ENCODE data around the gene SLC49A3. TPM values are rescaled to one million over a fixed set of nuclear protein-coding genes. Genes with fewer than 3 reads are reported as not detected.

SLC49A3 gene
- polyA plus RNA-seq, 3 donors = 3.7 to 6.3 (median 3.8) TPM

GRCh38 chr4:661231-661630, 27.7 kb downstream of the SLC49A3 start:
- DNase-seq (ENCODE audit: extremely low read depth in 1 of 11, low read depth in 9 of 11, low spot score in 4 of 11) = no peak

GRCh38 chr4:660401-660800, 28.6 kb downstream of the SLC49A3 start:
- DNase-seq (ENCODE audit: extremely low read depth in 1 of 11, low read depth in 9 of 11, low spot score in 4 of 11) = no peak

DNA sequence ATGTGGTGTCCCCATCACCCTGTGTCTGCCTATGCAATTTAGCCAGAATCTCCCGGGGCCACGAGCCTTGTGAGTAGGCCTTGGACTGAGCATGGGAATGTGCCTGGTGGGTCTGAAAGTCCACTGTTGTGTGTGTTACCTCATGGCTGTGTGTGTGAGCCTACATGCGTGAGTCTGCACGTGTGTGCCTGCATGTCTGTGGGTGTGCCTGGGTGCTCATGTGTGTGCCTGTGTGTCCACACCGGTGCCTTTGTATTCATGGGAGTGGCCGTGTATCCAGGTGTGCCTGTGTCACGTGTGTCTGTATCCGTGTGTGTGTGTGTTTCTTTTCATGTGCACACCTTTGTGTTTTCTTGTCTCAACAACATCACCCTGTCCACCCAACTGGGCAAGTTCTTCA, 29.1 kb downstream of the SLC49A3 start:
- no peak for DNase-seq (ENCODE audit: extremely low read depth in 1 of 11, low read depth in 9 of 11, low spot score in 4 of 11)

DNA sequence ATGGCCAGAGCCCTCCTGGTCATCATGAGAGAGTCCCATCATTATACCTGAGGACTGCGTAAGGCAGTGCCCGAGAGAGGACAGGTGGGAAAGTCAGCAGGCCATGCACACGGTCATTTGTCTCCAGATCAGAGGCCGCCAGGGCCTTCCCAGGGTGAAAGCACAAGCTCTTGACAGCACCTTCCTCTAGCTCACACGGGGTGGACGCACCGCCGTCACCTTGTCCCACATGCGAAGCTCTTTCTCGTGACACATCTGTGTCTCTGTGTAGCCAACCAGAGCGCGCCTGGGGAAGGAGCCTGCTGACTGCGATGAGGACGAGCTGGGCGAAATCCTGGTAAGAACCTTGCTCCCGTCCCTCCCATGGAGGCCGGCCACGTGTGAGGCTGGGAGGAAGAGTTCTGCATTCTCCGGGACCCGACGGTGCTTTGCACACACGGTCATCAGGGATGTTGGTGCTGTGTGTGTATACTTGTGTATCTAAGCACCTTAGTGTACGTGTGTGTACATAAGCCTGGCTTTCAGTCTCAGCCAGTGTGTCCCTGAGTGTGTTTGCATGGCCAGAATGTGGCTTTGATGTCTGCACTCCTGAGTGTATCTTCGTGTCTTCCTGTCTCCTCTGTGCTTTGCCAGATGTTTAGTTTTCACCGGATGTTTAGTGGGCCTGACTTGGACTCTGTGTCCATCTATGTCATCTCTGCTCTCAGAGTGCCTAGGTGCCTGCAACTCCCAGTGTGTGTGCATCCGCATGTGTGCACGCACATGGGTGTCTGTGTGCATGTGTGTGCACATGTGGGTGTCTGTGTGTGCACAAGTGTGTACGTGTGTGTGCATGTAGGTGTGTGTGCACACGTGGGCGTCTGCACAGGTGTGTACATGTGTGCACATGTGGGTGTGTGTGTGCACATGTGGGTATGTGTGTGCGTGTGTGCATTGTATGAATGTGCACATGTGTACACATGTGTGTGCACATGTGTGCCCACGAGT, 30.0 kb downstream of the SLC49A3 start:
- DNase-seq (ENCODE audit: extremely low read depth in 1 of 11, low read depth in 9 of 11, low spot score in 4 of 11) = no peak

DNA sequence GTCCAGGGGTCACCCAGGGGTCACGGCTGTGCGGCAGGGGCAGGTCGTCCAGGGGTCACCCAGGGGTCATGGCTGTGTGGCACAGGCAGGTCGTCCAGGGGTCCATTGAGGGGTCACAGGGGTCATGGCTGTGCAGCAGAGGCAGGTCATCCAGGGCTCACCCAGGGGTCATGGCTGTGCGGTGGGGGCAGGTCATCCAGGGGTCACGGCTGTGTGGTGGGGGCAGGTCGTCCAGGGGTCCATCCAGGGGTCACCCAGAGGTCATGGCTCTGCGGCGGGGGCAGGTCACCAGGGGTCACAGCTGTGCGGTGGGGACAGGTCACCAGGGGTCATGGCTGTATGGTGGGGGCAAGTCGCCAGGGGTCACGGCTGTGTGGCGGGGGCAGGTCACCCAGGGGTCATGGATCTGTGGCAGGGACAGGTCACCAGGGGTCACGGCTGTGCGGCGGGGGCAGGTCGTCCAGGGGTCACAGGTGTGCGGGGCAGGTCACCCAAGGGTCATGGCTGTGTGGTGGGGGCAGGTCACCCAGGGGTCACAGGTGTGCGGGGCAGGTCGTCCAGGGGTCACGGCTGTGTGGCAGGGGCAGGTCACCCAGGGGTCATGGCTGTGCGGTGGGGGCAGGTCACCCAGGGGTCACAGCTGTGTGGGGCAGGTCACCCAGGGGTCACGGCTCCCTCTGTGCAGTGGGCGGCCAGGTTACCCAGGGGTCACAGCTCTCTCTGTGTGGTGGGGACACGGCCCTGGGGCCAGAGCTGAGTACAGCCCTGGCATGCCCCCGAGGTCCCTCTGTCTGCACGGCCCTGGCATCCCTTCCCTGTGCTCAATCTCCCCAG, 30.9 kb downstream of the SLC49A3 start:
- DNase-seq (ENCODE audit: extremely low read depth in 1 of 11, low read depth in 9 of 11, low spot score in 4 of 11) = no peak

GRCh38 chr4:657338-657833, 31.6 kb downstream of the SLC49A3 start:
- DNase-seq (ENCODE audit: extremely low read depth in 1 of 11, low read depth in 9 of 11, low spot score in 4 of 11) = no peak

DNA sequence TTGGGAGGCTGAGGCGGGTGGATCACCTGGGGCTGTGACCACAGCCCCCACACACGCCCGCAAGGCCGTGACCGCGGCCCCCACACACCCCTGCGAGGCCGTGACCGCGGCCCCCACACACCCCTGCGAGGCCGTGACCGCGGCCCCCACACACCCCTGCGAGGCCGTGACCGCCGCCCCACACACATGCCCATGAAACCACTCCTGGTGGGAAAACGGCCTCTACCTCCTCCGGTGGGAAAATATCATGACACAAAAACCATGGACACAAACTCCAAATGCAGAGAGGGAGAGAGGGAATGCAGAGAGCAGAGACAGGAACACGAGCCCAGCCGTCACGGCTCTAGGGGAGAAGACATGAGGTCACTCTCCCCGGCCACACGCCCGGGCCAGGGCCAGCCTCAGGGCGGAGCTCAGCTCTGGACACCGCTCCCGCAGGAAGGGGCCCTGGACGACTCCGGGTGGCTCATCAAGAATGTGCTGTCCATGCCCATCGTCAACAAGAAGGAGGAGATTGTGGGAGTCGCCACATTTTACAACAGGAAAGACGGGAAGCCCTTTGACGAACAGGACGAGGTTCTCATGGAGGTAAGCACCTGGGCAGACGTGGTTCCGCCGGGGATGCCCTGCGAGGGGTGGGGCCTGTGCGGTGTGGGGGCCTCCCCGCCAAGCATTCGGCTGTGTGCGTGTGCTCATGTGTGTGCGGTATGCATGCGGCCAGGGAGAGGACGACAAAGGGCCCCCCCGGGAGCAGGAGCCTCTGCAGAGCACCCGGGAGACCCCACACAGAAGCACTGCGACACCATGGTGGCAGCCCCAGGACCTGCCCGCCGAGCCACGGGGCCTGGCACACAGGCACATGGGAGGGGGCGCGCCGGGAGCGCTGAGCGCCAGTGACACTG, 32.3 kb downstream of the SLC49A3 start:
- no peak for DNase-seq (ENCODE audit: extremely low read depth in 1 of 11, low read depth in 9 of 11, low spot score in 4 of 11)

DNA sequence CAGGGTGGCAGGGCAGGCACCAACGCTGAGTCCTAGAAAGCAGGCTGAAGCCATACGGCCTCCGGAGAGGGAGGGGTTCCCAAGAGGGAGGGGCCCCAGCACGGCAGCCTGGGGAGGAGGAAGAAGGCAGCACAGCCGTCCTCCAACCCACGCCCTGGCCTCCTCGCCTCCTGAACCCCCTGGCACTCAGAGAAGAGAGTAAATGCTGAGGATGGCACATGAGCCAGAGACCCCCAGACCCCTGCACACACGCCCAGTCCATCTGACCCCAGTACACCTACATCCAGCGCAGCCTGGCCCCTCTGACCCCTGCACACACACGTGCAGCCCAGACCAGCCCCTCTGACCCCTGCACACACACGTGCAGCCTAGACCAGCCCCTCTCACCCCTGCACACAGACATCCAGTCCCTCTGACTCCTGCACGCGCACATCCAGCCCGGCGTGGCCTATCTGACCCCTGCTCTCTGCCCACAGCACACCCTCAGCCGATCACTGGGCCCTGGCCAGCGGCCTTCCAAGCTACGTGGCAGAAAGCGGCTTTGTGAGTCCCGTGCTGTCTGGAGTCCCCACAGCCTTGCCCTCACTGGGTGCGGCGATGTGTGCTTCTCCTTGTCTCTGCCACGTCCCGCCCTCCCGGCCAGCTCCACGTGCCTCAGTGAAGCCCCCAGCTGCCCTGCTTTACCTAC, 33.3 kb downstream of the SLC49A3 start:
- DNase-seq (ENCODE audit: extremely low read depth in 1 of 11, low read depth in 9 of 11, low spot score in 4 of 11) = no peak

GRCh38 chr4:654871-655463, 34.0 kb downstream of the SLC49A3 start:
- no peak for DNase-seq (ENCODE audit: extremely low read depth in 1 of 11, low read depth in 9 of 11, low spot score in 4 of 11)

DNA sequence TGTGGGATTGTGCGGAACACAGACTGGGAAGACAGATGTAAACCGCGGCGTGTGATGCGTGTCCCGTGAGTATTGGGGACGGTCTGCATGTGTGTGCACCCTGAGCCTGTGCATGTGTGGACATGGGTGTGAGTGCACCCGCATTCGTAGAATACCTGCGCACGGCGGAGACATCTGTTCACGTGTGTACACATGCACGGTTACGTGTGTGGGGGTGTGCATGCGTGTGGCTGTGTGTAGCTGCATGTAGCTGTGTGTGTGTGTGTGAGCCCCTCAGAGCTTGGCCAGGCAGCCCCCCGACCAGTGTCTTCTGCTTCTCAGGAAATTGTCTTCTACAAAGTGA, 34.5 kb downstream of the SLC49A3 start:
- no peak for DNase-seq (ENCODE audit: extremely low read depth in 1 of 11, low read depth in 9 of 11, low spot score in 4 of 11)

DNA sequence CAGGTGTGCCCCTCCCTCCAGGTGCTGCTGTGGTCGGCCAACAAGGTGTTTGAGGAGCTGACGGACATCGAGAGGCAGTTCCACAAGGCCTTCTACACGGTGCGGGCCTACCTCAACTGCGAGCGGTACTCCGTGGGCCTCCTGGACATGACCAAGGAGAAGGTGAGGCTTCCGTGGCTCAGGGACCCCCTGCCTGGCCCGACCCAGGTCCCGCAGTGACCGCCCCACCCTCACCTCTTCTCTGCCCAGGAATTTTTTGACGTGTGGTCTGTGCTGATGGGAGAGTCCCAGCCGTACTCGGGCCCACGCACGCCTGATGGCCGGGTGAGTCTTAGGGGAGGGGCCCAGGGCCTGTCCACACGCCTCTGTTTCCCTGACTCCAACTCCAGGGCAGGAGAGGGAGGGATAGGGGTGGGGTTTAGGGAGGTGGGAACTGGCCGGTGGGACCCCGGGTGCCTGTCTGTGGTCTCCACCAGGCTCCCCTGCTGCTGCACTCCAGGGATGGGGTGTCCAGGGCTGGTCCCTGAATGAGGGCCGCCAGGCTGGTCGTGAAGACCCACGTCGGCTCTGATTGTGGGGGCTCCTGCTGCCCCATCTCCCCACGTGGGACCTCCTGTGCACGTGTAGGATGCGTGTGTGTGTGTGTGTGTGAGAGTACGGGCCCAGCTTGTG, 35.0 kb downstream of the SLC49A3 start:
- no peak for DNase-seq (ENCODE audit: extremely low read depth in 1 of 11, low read depth in 9 of 11, low spot score in 4 of 11)

GRCh38 chr4:653080-653821, 35.7 kb downstream of the SLC49A3 start:
- DNase-seq (ENCODE audit: extremely low read depth in 1 of 11, low read depth in 9 of 11, low spot score in 4 of 11) = no peak

DNA sequence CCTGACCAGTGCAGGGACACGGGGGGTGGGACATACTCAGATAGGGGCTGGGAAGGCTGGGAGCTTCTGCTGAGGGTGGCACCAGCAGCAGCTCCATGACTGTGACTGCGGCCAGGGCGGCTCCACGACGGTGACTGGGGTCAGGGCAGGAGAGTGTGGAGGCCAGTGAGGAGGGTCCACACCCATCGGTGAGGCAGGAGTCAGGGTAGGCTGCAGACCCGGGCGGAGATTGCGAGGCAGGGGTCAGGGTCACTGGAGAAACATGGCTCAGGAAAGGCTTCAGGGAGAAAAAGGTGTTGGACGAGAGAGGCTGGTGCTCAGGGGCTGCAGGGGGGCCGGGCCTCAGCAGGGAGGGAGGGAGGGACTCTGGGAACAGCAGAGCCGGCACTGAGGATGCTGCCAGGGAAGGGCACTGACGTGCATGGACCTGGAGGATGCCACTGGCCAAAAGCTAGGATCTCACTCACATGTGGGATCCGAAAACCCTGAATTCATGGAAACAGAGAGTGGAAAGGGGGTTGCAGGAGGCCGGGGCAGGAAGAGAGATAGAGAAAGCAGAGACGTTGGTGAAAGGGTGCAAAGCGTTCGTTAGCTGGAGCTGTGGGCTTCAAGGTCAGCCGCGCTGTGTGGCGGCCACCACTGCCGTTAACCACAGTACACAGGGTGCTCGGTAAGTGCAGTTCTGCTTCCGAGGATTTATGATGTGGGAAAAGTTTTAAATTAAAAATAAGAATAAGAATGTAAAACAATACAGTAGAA, 36.9 kb downstream of the SLC49A3 start:
- DNase-seq (ENCODE audit: extremely low read depth in 1 of 11, low read depth in 9 of 11, low spot score in 4 of 11) = no peak

DNA sequence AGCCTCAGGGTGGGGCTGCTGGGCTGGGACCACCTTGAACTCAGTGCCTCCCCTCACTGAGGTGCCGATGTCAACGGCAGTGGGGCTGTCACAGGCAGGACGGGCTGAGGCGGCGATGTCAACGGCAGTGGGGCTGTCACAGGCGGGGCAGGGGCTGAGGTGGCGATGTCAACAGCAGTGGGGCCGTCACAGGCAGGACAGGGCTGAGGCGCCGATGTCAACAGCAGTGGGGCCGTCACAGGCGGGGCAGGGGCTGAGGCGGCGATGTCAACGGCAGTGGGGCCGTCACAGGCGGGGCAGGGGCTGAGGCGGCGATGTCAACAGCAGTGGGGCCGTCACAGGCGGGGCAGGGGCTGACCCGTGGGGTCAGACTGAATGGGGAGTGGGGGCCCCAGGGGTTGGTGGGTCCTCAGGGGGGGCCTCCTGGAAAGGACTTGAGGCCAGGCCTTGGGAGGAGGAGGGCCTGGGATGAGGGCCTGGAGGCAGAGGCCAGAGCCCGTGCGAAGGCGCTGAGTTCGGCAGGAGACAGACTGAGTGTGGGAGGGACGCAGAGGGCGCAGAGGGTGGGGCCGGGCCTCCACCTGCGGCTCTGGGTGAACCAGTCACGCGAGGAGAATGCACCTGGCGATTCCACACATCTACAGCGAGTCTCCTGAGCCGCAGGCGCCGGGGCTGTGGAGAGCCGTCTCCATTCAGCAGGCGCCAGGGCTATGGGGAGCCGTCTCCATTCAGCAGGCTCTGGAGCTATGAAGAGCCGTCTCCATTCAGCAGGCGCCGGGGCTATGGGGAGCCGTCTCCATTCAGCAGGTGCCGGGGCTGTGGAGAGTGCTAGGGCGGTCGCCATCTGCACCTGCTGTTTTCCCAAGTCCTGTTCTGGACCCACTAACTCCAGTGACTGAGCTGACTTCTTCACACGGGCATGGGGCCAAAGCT, 37.7 kb downstream of the SLC49A3 start:
- DNase-seq (ENCODE audit: extremely low read depth in 1 of 11, low read depth in 9 of 11, low spot score in 4 of 11) = no peak

DNA sequence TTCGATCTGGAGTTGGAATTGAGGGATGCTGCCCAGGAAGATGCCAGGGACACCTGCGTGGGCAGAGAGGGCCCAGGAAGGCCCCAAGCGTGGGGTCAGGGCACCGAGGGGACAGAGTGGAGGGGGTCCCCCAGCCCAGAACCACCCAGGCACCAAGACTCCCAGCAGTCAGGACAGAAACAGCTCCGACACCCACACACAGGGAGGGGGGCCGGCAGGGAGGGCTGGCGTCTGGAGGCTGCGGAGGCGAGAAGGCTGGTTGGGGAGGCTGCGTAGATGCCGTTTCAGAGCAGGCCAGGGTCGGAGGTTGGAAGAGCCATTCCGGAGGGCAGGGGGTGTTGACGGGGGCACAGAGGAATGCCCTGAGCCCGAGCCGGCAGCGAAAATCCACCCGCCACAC, 38.5 kb downstream of the SLC49A3 start:
- DNase-seq (ENCODE audit: extremely low read depth in 1 of 11, low read depth in 9 of 11, low spot score in 4 of 11) = no peak
